ENCODE results near the gene DSG1. TPM values are rescaled to one million over a fixed set of nuclear protein-coding genes. Genes with fewer than 3 reads are reported as not detected.
A peak's percentile ranks its signal among the peaks of the same experiment; 100 is the strongest.

The DSG1 gene
- total RNA-seq (2021) = not detected in 2 replicates
- long read RNA-seq, partial matches to known transcripts = 0 of 1 reads
- long read RNA-seq, other reads (novel, unspliced or antisense) = 1 of 1 reads

DNA sequence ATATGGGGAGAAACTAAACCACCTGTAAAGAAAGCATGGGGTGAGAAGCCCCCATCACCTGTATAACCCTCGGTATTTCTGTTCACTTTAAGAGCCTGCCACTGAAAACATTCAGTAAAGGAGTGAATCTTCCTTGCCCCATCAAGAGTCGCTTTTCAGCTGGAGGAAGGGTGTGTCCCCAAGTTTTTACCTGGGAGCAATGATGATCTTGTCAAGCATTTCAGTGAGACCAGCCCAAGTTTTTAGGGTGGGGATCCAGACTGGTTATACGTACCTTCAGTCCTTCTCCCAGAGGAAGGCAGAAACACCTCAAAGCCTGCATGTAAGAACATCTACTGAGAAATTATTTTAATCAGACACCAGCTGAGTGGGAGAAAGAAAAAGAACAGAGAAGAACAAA is at the start of gene DSG1:
Gene DSG1 (plus strand): TSS at position 301 of the 400 bp plus-strand sequence. CDS start 141 bp downstream, outside the sequence.
- Histone ChIP-seq H4K91ac (ENCODE audit: insufficient read length, low read depth, low read length) (no peak within 1 kb of the TSS), H3K14ac (ENCODE audit: insufficient read depth, low read length) (no peak within 1 kb of the TSS), H3K27me3 (ENCODE audit: insufficient read depth, low read length) (no peaks in the 10 kb centered on the region), H3K79me1 (ENCODE audit: insufficient read depth, low read depth, low read length, poor library complexity, severe bottlenecking) (no peaks in the 10 kb centered on the region), H3K56ac (ENCODE audit: insufficient read length, low read depth, low read length) (no peak within 1 kb of the TSS), H2BK15ac (ENCODE audit: low read depth, low read length) (no peak within 1 kb of the TSS), H4K8ac (replicated peaks; ENCODE audit: insufficient read length, low read depth, low read length) (no peak within 1 kb of the TSS), H3T11ph (ENCODE audit: low read length) (no peak within 1 kb of the TSS), H3K4me1 (ENCODE audit: insufficient read depth, low read length) (no peaks in the 10 kb centered on the region), H2AK5ac (ENCODE audit: insufficient read length, low read length) (no peak within 1 kb of the TSS), H3K23ac (ENCODE audit: insufficient read length, low read depth, low read length) (no peak within 1 kb of the TSS), H4K5ac (ENCODE audit: insufficient read length, low read depth, low read length) (no peak within 1 kb of the TSS), H2AFZ (ENCODE audit: low read length) (no peak within 1 kb of the TSS), H3K79me2 (ENCODE audit: insufficient read depth, low read length) (no peaks in the 10 kb centered on the region), H4K20me1 (ENCODE audit: control insufficient read depth, insufficient read depth, insufficient read length) (no peaks in the 10 kb centered on the region), H3K27ac (ENCODE audit: insufficient read length, low read depth, low read length) (no peak within 1 kb of the TSS), H2BK120ac (ENCODE audit: low read depth, low read length, poor library complexity, severe bottlenecking) (no peak within 1 kb of the TSS), H3K9me3 (ENCODE audit: control insufficient read depth, low read depth, low read length) (no peaks in the 10 kb centered on the region), H3K18ac (ENCODE audit: insufficient read length, low read depth, low read length) (no peak within 1 kb of the TSS), H3K4ac (ENCODE audit: low read depth, low read length) (no peak within 1 kb of the TSS), H3K9ac (ENCODE audit: extremely low read depth, insufficient read length, low read length) (no peak within 1 kb of the TSS), H2BK12ac (ENCODE audit: insufficient read length, low read depth, low read length) (no peak within 1 kb of the TSS), H2BK5ac (ENCODE audit: insufficient read length, low read length) (no peak within 1 kb of the TSS), H3K4me2 (ENCODE audit: insufficient read depth, insufficient read length, low read length) (no peak within 1 kb of the TSS), H2BK20ac (ENCODE audit: low read depth, low read length, poor library complexity, severe bottlenecking) (no peak within 1 kb of the TSS), H3K23me2 (ENCODE audit: insufficient read length, low read depth, low read length, poor library complexity, severe bottlenecking) (no peaks in the 10 kb centered on the region)
- H3K27me3 Mint-ChIP-seq (ENCODE audit: low read depth) = no peaks in the 10 kb centered on the region
- no CpG with 5 or more reads among the region's 3 CpGs for WGBS (ENCODE audit: extremely low coverage, insufficient read length, low lambda C conversion rate)
- no peak within 1 kb of the TSS for H3K4me3 Mint-ChIP-seq
- peaks cover 0 to 3% of the 10 kb centered on the region in 2 experiments; a peak in 1 of 5 replicates for H3K9me3 Mint-ChIP-seq
- peak within 1 kb of the TSS in 1 of 3 experiments; percentile 50; a peak in 2 of 7 replicates for H3K27ac Mint-ChIP-seq
- peaks cover 9 to 16% of the 10 kb centered on the region in 2 experiments for H3K4me1 Mint-ChIP-seq
- TF ChIP-seq, protein P1, sequence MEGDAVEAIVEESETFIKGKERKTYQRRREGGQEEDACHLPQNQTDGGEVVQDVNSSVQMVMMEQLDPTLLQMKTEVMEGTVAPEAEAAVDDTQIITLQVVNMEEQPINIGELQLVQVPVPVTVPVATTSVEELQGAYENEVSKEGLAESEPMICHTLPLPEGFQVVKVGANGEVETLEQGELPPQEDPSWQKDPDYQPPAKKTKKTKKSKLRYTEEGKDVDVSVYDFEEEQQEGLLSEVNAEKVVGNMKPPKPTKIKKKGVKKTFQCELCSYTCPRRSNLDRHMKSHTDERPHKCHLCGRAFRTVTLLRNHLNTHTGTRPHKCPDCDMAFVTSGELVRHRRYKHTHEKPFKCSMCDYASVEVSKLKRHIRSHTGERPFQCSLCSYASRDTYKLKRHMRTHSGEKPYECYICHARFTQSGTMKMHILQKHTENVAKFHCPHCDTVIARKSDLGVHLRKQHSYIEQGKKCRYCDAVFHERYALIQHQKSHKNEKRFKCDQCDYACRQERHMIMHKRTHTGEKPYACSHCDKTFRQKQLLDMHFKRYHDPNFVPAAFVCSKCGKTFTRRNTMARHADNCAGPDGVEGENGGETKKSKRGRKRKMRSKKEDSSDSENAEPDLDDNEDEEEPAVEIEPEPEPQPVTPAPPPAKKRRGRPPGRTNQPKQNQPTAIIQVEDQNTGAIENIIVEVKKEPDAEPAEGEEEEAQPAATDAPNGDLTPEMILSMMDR (conservative IDR thresholded peaks at IDR 0.05) = no peak
- no peak for DNase-seq
- H3K36me3 Mint-ChIP-seq (ENCODE audit: insufficient read depth in 1 of 3, low read depth in 3 of 3) = no peaks in the 10 kb centered on the region

Data from H9 (cell line).